ENCODE data around the gene ZNF774.
"Not testable (repeated sequence)": the region's sequence is repeated elsewhere in the genome, so short reads cannot be mapped to it uniquely, and the experiment has no call there.

DNA sequence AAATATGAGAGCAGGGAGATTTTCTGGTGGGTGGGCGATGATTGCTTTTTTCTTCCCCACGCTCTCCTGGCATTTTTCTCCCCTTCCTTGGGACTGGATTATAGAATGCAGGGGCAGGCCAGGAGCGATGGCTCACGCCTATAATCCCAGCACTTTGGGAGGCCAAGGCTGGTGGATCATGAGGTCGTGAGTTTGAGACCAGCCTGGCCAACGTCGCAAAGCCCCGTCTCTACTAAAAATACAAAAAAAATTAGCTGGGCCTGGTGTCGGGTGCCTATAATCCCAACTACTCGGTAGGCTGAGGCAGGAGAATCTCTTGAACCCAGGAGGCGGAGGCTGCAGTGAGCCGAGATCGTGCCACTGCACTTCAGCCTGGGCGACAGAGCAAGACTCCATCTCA is 46.7 kb upstream of the ZNF774 start:
- not testable (repeated sequence) for TF ChIP-seq CTCF (IDR thresholded peaks at IDR 0.05 in 4 of 5, conservative IDR thresholded peaks at IDR 0.05 in 1 of 5); POLR2A (IDR thresholded peaks at IDR 0.05)

All from gastrocnemius medialis (tissue), 4 donors.